ENCODE results near the gene PTPRG. TPM values are rescaled to one million over a fixed set of nuclear protein-coding genes. Genes with fewer than 3 reads are reported as not detected.

Gene PTPRG
- total RNA-seq, 1 experiment from 2014 or later: not detected

GRCh38 chr3:61718565-61718964, 157.2 kb downstream of the PTPRG start:
- DNase-seq (ENCODE audit: low spot score): no peak

- DNase-seq (ENCODE audit: low spot score): no peak
Measured at GRCh38 chr3:61719278-61719977, 158.1 kb downstream of the PTPRG start.

GRCh38 chr3:61723038-61723437, 161.7 kb downstream of the PTPRG start:
- DNase-seq (ENCODE audit: low spot score): no peak

GRCh38 chr3:61724183-61724582, 162.8 kb downstream of the PTPRG start:
- no peak for DNase-seq (ENCODE audit: low spot score)

- DNase-seq (ENCODE audit: low spot score): no peak
Measured at GRCh38 chr3:61724801-61725200, 163.4 kb downstream of the PTPRG start.

- DNase-seq (ENCODE audit: low spot score): no peak
Measured at GRCh38 chr3:61725851-61726333, 164.5 kb downstream of the PTPRG start.

GRCh38 chr3:61727435-61727834, 166.1 kb downstream of the PTPRG start:
- DNase-seq (ENCODE audit: low spot score): no peak

GRCh38 chr3:61729038-61729634, 167.8 kb downstream of the PTPRG start:
- no peak for DNase-seq (ENCODE audit: low spot score)

GRCh38 chr3:61730056-61730455, 168.7 kb downstream of the PTPRG start:
- DNase-seq (ENCODE audit: low spot score): no peak

- DNase-seq (ENCODE audit: low spot score): no peak
Measured at GRCh38 chr3:61730577-61731231, 169.3 kb downstream of the PTPRG start.

GRCh38 chr3:61733000-61733399, 171.6 kb downstream of the PTPRG start:
- DNase-seq (ENCODE audit: low spot score): no peak

- DNase-seq (ENCODE audit: low spot score): no peak
Measured at GRCh38 chr3:61733876-61734275, 172.5 kb downstream of the PTPRG start.

GRCh38 chr3:61734749-61735686, 173.6 kb downstream of the PTPRG start:
- DNase-seq (ENCODE audit: low spot score): no peak

GRCh38 chr3:61736506-61736905, 175.1 kb downstream of the PTPRG start:
- no peak for DNase-seq (ENCODE audit: low spot score)

- DNase-seq (ENCODE audit: low spot score): no peak
Measured at GRCh38 chr3:61739640-61740039, 178.3 kb downstream of the PTPRG start.

- no peak for DNase-seq (ENCODE audit: low spot score)
Measured at GRCh38 chr3:61740494-61740893, 179.1 kb downstream of the PTPRG start.

GRCh38 chr3:61741551-61741950, 180.2 kb downstream of the PTPRG start:
- no peak for DNase-seq (ENCODE audit: low spot score)

- no peak for DNase-seq (ENCODE audit: low spot score)
Measured at GRCh38 chr3:61742006-61742405, 180.6 kb downstream of the PTPRG start.

- DNase-seq (ENCODE audit: low spot score): no peak
Measured at GRCh38 chr3:61743067-61743466, 181.7 kb downstream of the PTPRG start.

- DNase-seq (ENCODE audit: low spot score): no peak
Measured at GRCh38 chr3:61743686-61744242, 182.4 kb downstream of the PTPRG start.

- DNase-seq (ENCODE audit: low spot score): no peak
Measured at GRCh38 chr3:61748288-61748687, 186.9 kb downstream of the PTPRG start.

Measured in HT-29 (cell line).